GM08714 (cell line): ENCODE data around the gene REEP1.

Experiments
- H3K4me3 ChIP-seq: fragments of 200-500 bp; sonication (Bioruptor generic); 2 replicates; pipeline ENCODE4 v1.5.1; 2014; ENCODE audit warnings: mild to moderate bottlenecking, low read length, inconsistent platforms
- ZNF274 ChIP-seq: IDR thresholded peaks from 2 replicates; pipeline ENCODE4 v1.6.1; 2012; ENCODE audit warnings: mild to moderate bottlenecking, low read depth, low read length

REEP1 gene

DNA sequence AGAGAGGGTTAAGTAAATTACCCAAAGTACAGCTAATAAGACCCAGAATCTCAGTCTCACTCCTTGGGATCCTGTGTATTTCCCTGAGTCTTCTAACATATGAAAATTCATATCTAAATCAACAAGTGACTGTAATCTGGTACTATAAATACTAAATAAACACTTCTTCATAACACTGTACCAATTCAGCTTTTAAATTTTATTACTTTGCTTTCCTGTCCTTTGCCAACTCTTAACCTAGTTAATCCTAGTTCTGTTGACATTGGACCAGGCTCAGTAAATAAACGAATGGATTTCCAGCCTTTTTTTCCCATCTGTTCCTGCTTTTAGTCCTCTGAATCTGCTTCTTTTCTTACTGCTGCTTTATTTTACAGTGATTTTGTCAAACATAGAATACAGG is 124.4 kb downstream of the REEP1 start:
- no peak for TF ChIP-seq ZNF274
- no peak overlapping the region for H3K4me3 ChIP-seq

DNA sequence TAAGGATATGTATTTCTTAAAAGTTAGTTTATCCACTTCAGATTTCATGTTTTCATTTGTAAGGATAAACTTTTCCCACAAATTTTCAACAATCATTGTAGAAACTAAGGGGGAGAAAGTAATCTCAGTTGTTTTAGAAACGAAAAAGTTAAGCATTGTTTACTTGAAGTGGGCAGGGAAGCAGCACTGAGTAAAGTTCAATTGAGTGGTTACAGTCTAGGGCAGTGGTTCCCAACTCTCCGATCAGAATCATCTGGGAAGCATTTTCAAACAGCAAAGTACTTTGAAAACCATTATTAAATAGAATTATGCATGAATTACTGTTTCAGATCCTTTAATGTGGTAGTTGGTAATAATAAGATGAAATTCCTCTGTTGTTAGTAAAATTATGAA is 125.6 kb downstream of the REEP1 start:
- no peak for TF ChIP-seq ZNF274
- H3K4me3 ChIP-seq, result no peak overlapping the region

DNA sequence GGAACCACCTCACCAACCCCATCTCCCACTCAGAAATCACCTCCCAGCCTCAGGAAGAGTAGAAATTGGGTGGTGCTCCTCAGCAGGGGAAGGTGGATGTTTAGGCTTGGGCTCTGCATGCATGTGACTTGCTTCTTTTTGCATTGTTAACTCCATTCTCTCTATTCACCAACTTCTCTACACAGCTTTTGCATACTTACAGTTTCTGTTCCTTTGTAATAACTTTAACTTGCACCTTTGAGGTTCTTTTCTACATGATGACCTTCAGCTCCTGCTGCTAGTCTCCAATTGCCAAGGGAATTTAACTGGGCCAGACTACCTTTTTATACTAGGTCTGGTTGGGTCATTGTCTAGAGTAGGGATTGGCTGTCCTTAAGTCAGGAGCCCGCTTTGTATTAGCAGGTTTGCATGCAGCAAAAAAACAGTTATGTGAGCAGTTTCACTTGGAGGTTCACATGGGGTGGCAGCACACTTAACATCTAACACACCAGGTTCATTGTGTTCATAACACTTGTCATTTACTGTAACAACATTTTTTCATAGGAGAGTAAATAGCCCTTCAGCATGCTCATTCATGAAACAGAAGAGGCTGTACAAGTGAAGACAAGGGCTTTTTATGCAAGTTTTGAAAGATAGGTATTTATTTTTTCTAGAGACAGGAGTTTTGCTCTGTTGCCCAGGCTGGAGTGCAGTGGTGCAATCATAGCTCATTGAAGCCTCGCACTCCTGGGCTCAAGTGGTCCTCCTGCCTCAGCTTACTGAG is 126.2 kb downstream of the REEP1 start:
- no peak overlapping the region for H3K4me3 ChIP-seq
- no peak for TF ChIP-seq ZNF274

DNA sequence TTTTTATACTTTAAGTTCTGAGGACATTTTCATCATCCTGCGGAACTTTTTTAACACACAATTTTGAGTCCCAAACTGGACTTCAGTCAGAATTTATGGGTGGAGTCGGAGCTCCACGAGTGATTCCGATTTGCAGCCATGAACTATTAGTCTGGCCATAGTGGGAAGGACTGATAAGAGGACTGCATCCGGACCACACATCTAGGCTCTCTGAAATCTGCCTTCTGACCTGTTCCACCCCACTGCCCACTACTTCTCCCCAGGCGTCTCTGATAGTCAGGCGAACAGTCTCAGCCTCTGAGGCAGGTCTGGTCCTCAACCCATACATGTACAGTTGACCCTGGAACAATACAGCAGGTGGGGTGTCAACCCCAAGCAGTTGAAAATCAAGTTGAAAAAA is 133.0 kb downstream of the REEP1 start:
- no peak overlapping the region for H3K4me3 ChIP-seq
- TF ChIP-seq ZNF274, result no peak

DNA sequence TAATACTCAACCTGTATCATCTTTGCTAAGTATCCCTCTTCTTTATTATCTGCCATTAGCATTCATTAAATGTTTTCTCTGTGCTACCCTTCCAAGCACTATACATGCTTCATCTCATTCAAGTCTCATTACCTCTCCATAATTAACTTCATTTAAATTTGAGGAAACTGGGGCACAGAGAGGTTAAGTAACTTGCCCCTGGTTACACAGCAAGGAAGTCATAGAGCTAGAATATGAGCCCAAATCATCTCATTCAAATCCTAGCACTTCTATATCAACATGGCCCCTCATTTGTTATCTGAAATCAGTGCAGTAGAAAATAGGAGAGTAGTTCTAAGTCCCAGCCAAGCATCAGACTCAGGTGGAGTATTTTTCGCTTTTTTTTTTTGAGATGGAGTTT is 133.8 kb downstream of the REEP1 start:
- H3K4me3 ChIP-seq, result no peak overlapping the region
- no peak for TF ChIP-seq ZNF274

DNA sequence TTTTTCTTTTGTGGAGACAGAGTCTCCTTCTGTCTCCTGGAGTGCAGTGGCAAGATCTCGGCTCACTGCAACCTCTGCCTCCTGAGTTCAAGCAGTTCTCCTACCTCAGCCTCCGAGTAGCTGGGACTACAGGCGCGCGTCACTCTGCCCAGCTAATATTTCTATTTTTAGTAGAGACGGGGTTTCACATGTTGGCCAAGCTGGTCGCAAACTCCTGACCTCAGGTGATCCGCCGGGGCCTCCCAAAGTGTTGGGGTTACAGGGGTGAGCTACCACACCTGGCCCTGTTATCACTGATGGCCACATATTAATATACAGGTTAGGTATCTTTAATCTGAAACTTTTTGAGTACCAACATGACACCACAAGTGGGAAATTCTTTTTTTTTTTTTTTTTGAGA is 134.7 kb downstream of the REEP1 start:
- TF ChIP-seq ZNF274, result no peak
- no peak overlapping the region for H3K4me3 ChIP-seq

DNA sequence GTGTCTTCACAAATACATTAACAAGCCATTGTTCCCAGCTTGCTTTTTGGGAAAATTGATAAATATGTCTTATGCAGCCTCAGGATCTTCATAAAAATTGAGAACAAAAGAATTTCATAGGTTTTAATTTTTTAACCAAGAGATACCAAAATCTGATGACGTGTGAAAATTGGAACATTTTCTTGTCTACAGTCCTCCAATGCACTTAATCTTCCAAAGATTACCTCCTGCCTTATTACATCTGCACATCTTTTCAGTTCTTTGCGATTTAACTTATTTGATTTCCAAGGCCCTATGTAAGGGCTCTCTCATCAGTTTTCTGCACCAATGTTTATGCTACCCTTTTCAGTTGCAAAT is 135.1 kb downstream of the REEP1 start:
- H3K4me3 ChIP-seq, result no peak overlapping the region
- TF ChIP-seq ZNF274, result no peak

DNA sequence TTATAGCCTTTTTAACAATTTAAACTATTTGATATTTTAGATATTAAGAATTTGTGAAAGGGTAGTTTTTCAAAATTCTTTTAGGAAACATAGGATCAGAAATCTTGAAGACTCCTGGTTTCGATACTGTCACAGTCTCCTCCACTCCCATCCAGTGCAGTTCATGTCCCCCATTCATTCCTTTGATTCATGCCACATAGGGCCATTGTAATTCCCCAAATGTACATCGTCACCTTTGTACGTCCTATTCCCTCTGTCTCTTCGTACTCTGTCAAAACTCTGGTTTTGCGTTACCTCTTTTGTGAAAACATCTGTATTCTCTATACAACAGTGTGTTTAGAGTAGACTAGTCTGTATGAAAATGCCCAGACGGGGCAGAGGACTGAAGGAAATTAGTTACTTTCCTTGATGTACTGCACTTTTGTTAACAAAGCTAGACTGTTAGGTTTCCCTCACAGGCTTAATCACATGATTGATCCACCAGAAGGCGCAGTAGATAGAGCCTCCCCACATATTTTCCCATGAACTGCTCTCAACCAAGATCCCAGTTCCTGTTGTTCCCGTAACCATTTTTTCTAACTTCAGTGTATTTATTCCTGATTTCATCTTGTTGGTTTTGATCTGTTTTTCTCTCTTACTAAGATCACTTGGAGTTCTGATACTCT is 135.6 kb downstream of the REEP1 start:
- no peak for TF ChIP-seq ZNF274
- H3K4me3 ChIP-seq, result no peak overlapping the region

DNA sequence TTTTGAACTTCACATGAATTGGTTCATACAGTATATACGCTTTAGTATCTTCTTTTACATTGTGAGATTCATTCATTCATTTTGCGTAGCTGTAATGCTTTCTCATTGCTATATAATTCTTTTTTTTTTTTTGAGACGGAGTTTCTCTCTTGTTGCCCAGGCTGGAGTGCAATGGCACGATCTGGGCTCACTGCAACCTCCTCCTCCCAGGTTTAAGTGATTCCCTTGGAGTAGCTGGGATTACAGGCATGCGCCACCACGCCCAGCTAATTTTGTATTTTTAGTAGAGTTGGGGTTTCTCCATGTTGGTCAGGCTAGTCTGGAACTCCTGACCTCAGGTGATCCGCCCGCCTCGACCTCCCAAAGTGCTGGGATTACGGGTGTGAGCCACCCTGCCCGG is 136.9 kb downstream of the REEP1 start:
- H3K4me3 ChIP-seq, result peak overlapping the region; percentile 92

DNA sequence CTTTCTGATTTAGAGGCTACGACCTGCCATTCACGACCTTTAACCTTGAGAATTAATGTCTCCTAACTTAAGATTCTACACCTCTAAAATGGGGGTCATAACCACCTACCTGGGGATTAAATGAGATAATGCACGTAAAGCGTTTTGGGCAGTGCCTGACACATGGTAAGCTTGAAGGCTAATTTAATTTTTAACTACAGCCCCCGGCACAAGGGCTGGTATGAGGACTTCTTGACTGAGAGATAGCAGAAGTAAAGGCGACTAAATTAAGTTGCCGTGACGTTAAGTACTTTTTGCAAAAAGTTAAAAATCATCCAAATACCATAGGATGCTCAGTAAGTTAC is 137.6 kb downstream of the REEP1 start:
- peak overlapping the region; percentile 92 for H3K4me3 ChIP-seq
- TF ChIP-seq ZNF274, result no peak

DNA sequence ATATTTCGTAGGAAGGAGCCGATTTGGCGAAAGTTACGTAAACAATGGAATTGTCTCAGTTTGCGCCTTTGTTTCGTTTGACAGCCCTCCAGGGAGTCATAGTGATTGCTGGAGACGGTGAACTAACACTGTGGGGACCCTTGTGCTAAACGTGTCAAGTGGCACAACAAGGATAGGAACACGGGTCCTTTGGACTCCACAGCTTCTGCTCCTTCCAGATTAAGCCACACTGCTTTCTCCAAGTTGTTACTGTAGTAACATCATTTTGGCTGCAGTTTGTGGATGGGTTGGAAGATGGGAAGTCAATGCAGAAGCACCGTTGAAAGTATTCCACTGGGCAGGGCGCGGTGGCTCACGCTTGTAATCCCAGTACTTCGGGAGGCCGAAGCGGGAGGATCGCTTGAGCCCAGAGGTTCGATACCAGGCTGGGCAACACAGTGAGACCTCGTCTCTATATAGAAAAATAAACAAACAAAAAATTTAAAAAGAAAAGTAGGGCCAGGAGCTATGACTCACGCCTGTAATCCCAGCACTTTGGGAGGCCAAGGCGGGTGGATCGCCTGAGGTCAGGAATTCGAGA is 141.5 kb downstream of the REEP1 start:
- peak overlapping the region; percentile 85 for H3K4me3 ChIP-seq
- TF ChIP-seq ZNF274, result no peak

DNA sequence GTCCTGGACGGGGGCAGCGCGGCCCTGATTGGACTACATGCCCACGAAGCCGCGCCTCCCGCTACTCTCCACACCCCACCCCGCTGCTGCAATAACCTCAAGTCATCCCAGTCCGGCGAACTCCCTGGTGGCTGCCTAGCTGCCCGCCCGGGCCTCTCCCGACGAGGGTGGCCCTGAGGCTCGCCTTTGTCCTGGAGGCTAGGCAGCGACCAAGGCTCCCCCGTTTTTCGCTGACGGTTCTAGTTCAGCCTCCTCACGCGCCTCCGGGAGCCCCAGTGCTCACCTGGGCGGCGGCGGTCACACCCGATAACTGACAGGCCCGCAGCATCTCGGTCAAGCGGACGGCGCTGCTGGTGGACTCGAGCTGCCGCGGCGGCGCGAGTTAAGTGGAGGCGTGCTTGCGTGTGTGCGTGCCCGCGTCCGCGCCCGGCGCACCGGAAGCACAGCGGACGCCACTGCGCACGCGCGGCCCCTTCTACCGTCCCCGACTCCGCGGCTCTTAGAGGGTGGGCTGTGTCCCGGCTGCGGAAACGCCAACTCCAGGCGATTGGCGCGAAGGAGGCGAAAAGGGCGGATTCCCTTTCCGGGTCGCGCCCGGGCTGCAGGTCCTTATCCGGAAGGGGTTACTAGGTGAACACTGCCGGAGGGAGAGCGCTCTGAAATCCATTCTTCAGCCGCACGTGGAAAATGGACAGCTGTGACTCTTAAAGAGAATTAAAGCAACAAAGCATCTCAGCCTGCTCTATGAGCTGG is 142.2 kb downstream of the REEP1 start, which contains the start of gene IMMT:
Gene IMMT (minus strand): TSS at position 408 of the 753 bp plus-strand sequence. CDS start 80 bp downstream, at position 328.
- peak within 1 kb of the TSS; percentile 85 for H3K4me3 ChIP-seq
- TF ChIP-seq ZNF274, result no peak

DNA sequence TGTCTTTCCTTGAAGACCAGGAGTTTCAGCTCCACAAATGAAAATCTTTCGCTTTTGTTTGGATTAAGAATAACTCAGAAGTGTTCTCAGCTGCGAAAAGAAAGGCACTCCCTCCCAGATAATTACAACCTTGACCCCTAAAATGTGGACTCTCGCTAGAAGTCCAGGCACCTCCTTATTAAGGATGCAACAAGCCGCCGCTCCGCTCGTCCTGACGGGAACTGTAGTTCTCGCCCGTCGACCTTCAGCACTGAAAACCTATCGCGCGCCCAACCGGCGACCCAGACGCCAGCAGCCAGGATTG is 142.7 kb downstream of the REEP1 start:
- no peak for TF ChIP-seq ZNF274

DNA sequence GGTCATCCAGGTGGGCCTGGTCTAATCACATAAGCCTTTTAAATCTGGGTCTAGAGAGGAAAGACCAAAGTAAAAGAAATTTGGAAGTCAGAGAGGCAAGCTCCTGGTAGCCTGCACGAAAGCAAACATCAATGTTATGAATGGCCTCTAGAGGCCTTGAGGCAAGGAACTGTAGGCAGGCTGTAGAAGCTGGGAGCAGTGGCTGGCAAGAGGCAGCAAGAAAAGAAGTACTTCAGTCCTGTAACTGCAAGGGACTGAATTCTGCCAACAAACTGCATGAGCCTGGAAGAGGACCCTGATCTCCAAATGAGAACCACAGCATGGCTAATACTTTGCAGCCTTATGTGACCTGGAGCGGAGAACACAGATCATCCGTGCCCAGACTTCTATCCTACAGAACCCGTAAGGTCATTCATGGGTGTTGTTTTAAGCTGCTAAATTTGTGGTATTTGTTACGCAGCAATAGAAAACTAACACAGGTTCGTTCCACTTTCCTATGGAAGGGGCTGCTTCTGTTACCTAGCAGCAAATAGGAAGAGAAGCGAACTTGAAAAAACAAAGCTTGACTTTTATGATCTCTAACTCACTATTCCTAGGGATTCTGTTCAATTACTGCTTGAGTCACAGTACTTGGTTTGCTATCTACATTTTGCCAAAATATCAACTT is 143.4 kb downstream of the REEP1 start:
- TF ChIP-seq ZNF274, result no peak
- H3K4me3 ChIP-seq, result peak overlapping the region; percentile 85

More for the DNA sequence above, 142.7 kb downstream of the REEP1 start:
- H3K4me3 ChIP-seq, result peak overlapping the region; percentile 85

DNA sequence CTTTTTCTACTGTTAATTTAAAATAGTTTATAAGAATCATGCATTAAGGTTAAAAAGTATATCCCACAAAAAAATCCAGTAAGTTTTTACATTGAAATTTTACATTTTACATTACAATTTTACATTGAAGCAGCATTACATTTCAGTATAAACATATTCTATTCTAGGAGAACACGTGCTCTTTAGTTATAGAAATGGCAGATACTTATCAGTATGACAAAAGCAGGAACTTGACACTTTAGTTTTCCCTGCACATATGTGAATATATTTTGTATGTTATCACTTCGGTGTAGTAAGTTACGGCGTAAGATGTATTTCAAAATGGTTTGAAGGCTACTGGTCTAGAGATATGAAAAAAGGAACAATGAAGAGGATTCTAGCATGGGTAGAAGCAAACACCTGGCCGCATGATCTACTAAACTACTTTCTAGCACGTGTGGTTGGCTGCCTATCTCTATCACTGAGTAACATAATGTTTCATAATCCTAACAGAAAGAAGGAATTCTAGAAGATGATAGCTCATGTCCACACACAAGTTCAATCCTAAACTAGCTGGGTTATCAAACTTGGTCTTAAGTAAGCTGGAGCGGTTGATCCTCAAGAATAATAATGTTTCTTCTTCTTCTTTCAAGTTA is 147.5 kb downstream of the REEP1 start:
- H3K4me3 ChIP-seq, result no peak overlapping the region
- no peak for TF ChIP-seq ZNF274
